ENCODE results near the gene BRSK2. TPM values are rescaled to one million over a fixed set of nuclear protein-coding genes. Genes with fewer than 3 reads are reported as not detected.

The BRSK2 gene
- total RNA-seq, 4 donors from 2014 or later = 0.72 to 1.6 (median 0.82) TPM; not detected in 1

DNA sequence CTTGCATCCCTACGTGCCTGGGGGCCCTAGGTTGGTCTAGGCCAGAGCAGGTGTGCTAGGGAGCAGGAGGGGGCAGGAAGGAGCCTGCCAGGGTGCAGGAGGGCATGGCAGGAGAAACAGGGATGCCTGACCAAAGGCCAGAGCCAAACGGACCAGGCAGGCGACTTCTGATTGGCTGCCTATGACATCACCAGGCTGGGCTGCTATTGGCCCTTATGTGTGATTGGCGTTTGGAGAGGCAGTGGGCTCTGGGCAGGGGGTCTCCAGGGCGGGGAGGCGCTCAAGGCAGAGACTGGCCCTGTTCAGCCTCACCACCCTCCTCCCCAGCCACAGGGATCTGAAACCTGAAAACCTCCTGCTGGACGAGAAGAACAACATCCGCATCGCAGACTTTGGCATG is 52.4 kb downstream of the BRSK2 start:
- DNase-seq (ENCODE audit: low spot score) = no peak
- TF ChIP-seq, protein P1, sequence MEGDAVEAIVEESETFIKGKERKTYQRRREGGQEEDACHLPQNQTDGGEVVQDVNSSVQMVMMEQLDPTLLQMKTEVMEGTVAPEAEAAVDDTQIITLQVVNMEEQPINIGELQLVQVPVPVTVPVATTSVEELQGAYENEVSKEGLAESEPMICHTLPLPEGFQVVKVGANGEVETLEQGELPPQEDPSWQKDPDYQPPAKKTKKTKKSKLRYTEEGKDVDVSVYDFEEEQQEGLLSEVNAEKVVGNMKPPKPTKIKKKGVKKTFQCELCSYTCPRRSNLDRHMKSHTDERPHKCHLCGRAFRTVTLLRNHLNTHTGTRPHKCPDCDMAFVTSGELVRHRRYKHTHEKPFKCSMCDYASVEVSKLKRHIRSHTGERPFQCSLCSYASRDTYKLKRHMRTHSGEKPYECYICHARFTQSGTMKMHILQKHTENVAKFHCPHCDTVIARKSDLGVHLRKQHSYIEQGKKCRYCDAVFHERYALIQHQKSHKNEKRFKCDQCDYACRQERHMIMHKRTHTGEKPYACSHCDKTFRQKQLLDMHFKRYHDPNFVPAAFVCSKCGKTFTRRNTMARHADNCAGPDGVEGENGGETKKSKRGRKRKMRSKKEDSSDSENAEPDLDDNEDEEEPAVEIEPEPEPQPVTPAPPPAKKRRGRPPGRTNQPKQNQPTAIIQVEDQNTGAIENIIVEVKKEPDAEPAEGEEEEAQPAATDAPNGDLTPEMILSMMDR (IDR thresholded peaks at IDR 0.05) = no peak
- ATAC-seq (ENCODE audit: low FRiP score) = no peak

DNA sequence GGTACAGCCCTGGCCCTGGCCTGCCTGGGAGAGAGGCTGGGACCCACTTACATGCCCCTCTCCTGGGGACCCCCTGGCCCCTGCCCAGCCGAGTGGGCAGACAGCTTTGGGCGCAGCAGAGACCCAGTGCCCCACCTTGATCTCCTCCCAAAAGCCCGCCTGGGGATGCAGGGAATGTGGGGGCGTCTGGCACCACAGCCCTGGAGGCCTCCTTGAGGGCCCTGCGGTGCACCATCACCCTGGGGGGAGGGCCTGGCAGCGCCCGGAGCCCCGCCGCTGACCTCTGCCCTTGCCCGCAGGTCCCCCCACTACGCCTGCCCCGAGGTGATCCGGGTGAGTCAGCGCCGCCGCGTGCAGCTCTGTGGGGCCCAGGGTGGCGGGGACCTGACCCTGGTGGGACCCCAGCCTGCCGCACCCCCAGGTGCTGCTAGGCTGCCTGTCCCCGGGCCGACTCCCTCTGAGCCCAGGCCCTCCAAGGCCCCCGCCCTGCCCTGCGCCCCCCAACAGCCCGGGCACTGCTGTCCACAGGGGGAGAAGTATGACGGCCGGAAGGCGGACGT is 53.2 kb downstream of the BRSK2 start:
- no peak for DNase-seq (ENCODE audit: low spot score)
- TF ChIP-seq, protein P1 (IDR thresholded peaks at IDR 0.05) = no peak
- ATAC-seq (ENCODE audit: low FRiP score) = no peak

DNA sequence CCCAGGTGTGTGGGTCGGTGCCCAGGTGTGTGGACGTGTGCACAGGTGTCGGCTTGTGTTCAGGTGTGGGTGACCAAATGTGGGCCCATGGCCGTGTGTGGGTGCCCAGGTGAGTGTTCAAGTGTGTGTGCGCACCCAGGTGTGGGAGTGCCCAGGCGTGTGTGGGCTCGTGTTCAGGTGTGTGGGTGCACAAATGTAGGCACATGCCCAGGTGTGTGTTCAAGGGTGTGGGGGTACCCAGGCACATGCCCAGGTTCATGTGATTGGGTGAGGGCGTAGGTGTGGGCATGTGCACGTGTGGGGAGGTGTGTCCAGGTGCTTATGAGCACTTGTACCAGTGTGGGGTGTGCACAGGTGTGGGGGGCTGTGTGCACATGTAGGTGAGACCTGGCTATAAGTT is 54.0 kb downstream of the BRSK2 start:
- ATAC-seq (ENCODE audit: low FRiP score) (no peak), DNase-seq (ENCODE audit: low spot score) (no peak)
- TF ChIP-seq, protein P1 (IDR thresholded peaks at IDR 0.05) = no peak

DNA sequence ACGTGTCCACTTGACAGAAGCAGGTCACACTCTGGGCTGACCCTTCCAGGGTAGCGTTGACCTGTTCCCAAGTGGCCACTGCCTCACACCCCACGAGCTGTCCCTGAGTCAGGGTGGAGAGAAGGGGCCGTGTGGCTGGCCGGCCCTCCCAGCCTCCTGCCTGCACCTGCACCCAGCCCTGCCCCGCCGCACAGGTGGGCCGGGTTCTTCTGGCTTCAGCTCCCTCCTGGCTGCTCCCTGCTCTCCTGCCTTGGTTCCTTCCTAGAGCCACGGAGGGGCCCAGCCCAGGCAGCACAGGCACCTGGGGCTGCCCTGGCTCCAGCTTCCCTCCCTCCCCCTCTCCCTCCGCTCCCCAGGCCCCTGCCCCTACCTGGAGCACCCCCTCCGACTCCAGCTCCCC is 54.6 kb downstream of the BRSK2 start:
- ATAC-seq (ENCODE audit: low FRiP score) (no peak), DNase-seq (ENCODE audit: low spot score) (no peak)
- TF ChIP-seq, protein P1 (IDR thresholded peaks at IDR 0.05) = no peak

DNA sequence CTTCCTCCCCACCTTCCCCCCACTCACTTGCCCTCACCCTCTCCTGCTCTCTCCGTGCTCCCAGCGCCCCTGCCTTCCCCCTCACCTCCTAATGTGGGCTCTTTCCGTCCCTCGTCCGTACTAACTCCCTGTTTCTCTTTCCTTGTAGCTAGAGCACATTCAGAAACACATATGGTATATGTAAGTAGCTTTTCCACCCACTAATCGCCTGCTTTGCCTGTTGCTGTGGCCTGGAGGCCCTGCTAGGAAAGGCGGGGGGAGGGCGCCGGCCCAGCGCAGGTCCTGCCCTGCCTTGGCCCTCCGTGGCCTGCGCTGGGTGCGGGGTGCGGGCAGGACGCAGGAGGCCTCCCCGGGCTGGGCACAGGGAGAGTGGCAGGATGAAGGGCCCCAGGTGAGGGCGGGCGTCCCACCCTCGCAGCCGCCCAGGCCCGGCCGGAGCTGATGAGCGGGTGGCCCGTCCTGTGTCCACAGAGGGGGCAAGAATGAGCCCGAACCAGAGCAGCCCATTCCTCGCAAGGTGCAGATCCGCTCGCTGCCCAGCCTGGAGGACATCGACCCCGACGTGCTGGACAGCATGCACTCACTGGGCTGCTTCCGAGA is 55.2 kb downstream of the BRSK2 start:
- TF ChIP-seq, protein P1 (IDR thresholded peaks at IDR 0.05) = no peak
- DNase-seq (ENCODE audit: low spot score) (no peak), ATAC-seq (ENCODE audit: low FRiP score) (no peak)

DNA sequence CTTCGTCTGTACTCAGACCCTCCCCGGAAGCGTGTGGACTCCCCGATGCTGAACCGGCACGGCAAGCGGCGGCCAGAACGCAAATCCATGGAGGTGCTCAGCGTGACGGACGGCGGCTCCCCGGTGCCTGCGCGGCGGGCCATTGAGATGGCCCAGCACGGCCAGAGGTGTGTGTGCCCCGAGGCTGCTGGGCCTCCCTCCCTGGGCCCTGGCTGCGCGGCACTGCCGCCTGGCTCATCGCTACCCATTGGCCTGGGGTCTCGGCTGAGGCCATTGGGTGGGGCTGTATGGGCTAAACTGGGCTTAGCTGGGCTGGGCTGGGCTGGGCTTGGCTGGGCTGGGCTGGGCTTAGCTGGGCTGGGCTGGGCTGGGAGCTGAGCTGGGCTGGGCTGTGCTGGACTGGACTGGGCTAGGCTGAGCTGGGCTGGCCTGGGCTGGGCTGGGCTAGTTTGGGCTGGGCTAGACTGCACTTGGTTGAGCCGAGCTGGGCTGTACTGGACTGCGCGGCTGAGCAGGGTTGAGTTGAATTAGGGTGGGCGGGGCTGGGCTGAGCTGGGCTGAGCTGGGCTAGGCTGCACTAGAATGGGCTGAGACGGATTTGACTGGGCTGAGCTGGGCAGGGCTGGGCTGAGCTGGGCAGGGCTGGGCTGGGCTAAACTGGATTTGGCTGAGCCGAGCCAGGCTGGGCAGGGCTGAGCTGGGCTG is 56.2 kb downstream of the BRSK2 start:
- DNase-seq (ENCODE audit: low spot score) = no peak
- TF ChIP-seq, protein P1 (IDR thresholded peaks at IDR 0.05) = no peak
- no peak for ATAC-seq (ENCODE audit: low FRiP score)

DNA sequence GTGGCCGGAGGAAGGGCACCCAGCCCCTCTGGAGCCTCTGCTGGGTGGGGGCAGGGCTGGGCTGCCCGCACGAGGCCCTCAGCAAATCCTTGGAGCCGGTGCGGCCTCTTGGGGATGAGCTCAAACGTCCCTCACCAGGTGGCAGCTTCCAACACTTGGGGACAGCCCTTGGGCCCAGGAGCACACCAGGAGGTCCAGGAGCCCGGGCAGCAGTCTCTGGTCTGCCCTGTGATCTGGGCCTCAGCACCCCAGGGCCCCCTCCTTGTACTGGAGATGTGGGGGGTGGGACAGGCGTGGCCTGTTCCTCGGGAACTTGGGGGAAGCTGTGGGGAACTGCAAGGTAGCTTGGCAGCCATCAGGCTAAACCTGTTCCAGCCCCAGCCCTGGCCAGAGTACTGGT is 56.9 kb downstream of the BRSK2 start:
- DNase-seq (ENCODE audit: low spot score) = no peak
- no peak for ATAC-seq (ENCODE audit: low FRiP score)
- TF ChIP-seq, protein P1 (IDR thresholded peaks at IDR 0.05) = no peak
